HG03460 (cell line): ENCODE results near the gene CAPZB.
"Not testable (repeated sequence)": the region's sequence is repeated elsewhere in the genome, so short reads cannot be mapped to it uniquely, and the experiment has no call there.

Source experiments
- ATAC-seq: cut with Tn5 transposase; IDR thresholded peaks from one replicate; pipeline ENCODE4 v1.9.1; 2021; ENCODE audit not compliant: unreplicated experiment

The CAPZB gene

GRCh38 chr1:19315378-19316198 is 169.8 kb downstream of the CAPZB start:
- no peak for ATAC-seq

DNA sequence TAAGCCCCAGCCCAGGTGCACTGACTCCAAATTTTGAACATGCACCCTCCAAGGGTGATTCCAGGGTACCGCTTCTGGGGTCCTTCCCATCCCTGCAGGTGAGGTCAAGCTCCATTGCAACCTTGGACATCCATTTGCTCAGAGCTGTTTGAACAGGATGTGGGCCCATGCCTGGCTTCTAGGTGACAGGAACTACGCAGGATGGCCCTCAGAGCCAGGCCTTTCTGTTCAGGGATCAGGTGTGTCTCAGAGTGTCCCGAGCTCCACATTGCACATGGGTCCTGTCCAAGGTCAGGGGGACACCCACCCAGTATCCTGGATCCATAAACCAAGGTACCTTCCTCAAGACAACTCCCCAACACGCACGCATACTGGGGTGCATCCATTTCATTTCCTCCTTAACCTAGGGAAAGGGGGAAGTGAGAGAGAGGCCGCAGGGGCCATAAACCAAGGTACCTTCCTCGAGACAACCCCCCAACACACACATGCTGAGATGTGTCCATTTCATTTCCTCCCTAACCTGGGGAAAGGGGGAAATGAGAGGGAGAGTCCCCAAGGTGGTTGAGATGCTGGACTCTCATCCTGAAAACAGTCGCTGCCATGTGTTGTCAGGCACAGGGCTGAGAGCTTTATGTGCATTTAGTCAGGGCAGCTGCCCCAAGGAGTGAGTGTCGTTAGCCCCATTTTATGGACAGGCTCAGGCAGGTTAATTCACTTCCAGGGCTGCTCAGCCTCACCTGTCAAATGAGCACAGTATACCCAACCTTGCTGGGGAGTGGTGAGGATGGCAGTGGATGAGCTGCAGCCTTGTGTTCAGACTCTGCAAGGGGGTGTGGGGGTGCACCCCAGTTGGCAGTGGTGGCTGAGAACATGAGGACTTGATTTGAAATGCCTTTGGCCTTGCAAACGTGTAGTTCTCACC is 171.1 kb downstream of the CAPZB start:
- no peak for ATAC-seq

GRCh38 chr1:19313636-19313959 is 171.7 kb downstream of the CAPZB start:
- ATAC-seq, result no peak

DNA sequence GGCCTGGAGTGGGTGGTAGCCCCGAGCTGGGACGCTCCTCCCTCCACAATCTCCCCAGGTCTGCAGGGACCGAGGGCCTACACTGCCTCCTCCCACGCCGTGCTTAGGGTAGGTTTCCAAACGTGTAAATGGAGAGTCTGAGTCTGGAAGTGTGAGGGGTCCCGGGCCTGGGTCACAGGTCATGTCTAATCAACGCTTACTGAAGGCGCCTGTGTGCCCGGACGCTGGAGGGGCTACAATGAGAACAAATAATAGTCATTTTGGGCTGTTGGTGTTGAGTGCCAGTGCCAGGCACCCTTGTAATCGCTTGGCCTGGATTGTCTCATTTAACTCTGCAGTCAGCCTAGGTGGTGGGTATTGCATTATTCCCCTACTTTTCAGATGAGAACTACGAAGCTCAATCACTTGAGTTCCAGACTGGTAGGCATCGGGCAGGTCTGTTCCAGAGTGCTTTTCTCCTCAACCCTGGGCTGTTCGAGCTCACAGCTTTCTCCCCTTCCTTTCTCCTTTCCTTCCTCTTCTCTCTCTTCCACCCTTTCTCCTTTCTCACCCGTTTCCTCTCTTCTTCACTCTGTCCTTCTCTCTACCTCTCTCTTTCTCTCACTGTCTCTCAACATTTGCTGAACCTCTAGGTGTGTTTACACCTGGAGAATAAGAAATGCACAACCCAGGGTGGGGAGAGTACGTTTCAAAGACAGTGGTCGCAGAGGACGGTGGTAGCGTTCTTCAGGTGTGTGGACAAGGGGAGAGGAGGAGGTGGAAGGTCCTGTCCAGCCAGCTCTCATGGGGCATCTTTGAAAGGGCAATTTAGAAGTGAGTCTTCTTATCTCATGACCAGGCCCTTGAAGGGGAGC is 172.3 kb downstream of the CAPZB start:
- peak; percentile 9 for ATAC-seq

GRCh38 chr1:19311931-19312781 is 173.2 kb downstream of the CAPZB start, which contains the start of the genes AKR7A2 and SLC66A1:
Gene AKR7A2 (minus strand): TSS chr1:19312144. CDS start chr1:19312124, 20 bp downstream.
Gene SLC66A1 (plus strand): TSS chr1:19312326. CDS start chr1:19317678, 5,352 bp downstream.
- peak; percentile 66 for ATAC-seq

DNA sequence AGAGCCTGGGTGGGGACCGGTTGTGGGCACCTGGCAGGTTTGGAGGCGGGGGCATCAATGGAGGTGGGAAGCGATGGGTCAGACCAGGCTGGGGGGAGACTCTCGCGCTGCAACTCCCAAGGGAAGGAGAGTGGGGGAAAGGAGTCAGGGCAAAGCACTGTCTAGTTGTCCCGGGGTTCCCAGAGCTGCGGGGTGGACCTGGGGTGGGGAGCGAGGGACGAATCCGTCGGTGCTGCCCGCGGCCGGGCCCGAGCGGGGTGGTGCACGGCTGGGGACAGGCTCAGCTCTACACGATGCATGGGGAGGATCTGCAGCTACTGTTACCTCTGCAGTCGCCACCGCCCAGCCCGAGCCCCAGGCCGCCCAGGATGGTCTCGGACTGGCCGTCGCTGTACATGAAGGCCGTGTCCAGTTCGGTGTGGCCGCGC is 173.8 kb downstream of the CAPZB start:
- peak; percentile 7 for ATAC-seq

- ATAC-seq, result no peak
Measured at GRCh38 chr1:19310720-19311502, 174.4 kb downstream of the CAPZB start.

- ATAC-seq, result no peak
Measured at GRCh38 chr1:19310061-19310460, 175.3 kb downstream of the CAPZB start.

- no peak for ATAC-seq
Measured at GRCh38 chr1:19309123-19309813, 176.1 kb downstream of the CAPZB start.

DNA sequence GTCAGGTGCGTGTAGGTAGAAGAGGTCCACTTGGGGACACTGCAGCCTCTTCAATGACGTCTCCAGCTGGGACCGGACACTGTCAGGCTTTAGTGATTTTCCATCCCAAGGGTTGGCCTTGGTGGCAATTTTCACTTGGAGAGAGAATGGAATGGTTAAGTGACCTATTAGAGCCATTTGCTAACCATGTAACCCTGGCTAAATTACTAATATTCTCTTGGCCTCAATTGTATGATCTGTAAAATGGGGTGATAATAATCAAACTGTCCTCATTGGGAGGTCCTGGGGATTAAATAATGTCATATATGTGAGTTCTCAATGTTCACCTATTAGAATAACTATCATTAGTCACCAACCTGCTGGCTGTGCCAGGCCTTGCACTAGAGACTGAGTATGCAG is 176.8 kb downstream of the CAPZB start:
- no peak for ATAC-seq

GRCh38 chr1:19307794-19308508 is 177.4 kb downstream of the CAPZB start:
- no peak for ATAC-seq

DNA sequence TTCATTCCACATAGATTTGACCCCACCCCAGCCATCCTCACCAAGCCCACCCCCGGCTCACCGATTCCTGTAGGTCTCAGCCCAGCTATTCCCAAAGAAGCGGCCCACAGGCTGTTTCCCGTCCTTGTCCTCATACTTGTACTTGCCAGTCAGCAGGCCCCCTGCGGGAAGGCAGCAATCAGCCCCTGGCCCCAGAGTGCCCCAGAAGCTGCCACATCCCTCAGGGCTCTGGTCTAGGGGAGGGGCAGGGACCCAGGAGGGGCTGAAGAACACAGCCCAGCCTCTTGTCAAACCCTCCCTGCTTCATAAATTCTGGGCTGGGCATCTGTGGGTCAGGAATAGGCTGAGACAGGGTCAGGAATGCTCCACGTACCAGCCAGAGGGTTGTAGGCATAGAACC is 178.4 kb downstream of the CAPZB start:
- no peak for ATAC-seq

DNA sequence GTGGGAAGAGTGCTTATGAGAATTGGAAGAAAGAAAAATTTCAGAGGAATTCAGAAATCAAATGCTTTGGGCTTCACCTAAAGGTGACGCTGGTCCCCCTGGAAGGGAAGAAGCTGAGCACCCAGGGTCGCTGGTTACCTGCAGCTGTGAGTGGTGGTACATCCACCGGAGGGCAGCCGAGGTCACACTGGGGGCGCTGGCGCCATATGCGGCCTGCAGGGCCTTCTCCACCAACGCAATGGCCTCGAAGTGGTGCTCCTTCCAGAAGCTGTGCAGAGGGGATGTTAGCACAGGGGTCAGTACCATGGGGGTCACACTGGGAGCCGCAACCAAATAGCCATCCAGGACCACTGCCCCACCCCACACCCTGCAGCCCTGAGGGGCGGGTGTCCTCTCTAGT is 179.5 kb downstream of the CAPZB start:
- ATAC-seq, result no peak

DNA sequence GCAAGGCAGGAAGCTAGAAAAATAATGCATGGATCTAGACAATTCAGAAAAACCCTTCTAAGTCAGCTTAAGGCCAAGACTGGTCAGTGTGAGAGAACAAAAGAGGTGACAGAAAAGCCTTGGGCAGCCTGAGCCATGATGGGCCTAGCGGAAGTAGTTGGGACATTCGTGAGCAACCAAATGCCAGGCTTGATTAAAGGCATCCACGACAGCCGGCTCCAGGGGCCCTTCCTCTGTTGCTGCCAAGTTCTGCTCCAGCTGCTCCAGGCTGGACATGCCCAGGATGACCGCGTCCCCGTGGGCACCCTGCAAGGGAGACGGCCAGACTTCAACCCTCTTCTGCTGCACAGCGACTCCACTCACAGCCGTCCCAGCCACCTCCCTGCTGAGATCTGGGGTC is 181.3 kb downstream of the CAPZB start:
- not testable (repeated sequence) for ATAC-seq

- no peak for ATAC-seq
Measured at GRCh38 chr1:19300211-19300610, 185.1 kb downstream of the CAPZB start.

GRCh38 chr1:19294638-19295037 is 190.7 kb downstream of the CAPZB start:
- ATAC-seq, result no peak

DNA sequence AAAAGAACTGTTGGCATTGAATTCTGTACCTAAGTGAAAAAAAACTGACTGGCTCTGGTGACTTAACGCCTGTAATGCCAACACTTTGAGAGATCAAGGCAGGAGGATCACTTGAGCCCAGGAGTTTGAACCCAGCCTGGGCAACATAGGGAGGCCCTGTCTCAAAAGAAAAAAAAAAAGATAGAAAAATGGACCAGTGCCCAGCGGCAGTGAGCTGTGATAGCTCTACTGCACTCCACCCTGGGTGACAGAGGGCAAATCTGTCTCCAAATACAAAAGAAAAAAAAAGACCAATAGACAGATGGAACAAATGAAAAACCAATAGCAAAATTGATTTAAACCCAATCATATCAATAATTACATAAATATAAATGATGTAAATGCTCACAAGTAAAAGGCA is 196.1 kb downstream of the CAPZB start:
- no peak for ATAC-seq
